Measurements from ENCODE around the gene IGSF9.

- TF ChIP-seq CTCF (conservative IDR thresholded peaks at IDR 0.05; ENCODE audit: low read depth, low read length) (no peak), EZH2 (IDR thresholded peaks at IDR 0.05; ENCODE audit: low read length, unreplicated experiment) (no peak), EZH2phosphoT487 (IDR thresholded peaks at IDR 0.05; ENCODE audit: borderline replicate concordance, low read length) (no peak)
Measured at GRCh38 chr1:159946242-159947187, 1.1 kb upstream of the IGSF9 start.

Measured in PC-3 (cell line).